Mucosa of descending colon (tissue), 3 donors: ENCODE results near the gene VPS11. TPM values are rescaled to one million over a fixed set of nuclear protein-coding genes. Genes with fewer than 3 reads are reported as not detected.
A peak's percentile ranks its signal among the peaks of the same experiment; 100 is the strongest.

Experiments used
- ATAC-seq: fragments of 200-7000 bp; cut with Tn5 transposase; one replicate; pipeline ENCODE4 v1.9.1; 2020; ENCODE audit warnings: mild to moderate bottlenecking, moderate library complexity
- DNase-seq, 3 donors: peaks; one replicate each; pipeline ENCODE4 v3.0.0-alpha.2; 2020
- H3K36me3 ChIP-seq: fragments of 200-600 bp; one replicate; pipeline ENCODE4 v1.8.0; 2021; ENCODE audit warnings: low read depth, mild to moderate bottlenecking
- H3K4me1 ChIP-seq: fragments of 200-600 bp; one replicate; pipeline ENCODE4 v1.8.0; 2021; ENCODE audit warnings: low read depth, mild to moderate bottlenecking
- H3K4me3 ChIP-seq: fragments of 200-600 bp; one replicate; pipeline ENCODE4 v1.8.0; 2021; ENCODE audit warnings: mild to moderate bottlenecking
- H3K9me3 ChIP-seq: fragments of 200-600 bp; one replicate; pipeline ENCODE4 v1.8.0; 2021; ENCODE audit warnings: mild to moderate bottlenecking
- CTCF ChIP-seq: fragments of 200-600 bp; IDR thresholded peaks from one replicate; pipeline ENCODE4 v1.8.0; 2022; ENCODE audit warnings: antibody characterized with exemption, mild to moderate bottlenecking
- intact Hi-C, 2 donors: fragments of 100-400 bp; cut with DNase I in 1 of 2; cut with micrococcal nuclease in 1 of 2; formaldehyde crosslinking; loops; one replicate each; pipeline versions ENCODE4 v1.11.0 to v1.11.1; 2022; cut with DNase I, micrococcal nuclease
- total RNA-seq, 3 donors: library from RNA; stranded (reverse); fragmentation: NEBNext Ultra II Directional in 2 of 3; extraction: Animal tissue kit (Norgen Biotek cat#: 25700) in 2 of 3; gene quantifications; one replicate each; pipeline versions ENCODE4 v1.2.1 to v1.2.4, GENCODE V29; 2021 to 2023
- donor health status: DM: no; HTN: no; CAD: no; lungs with moderate emphysema.
- donor health status: DM: no; HTN: no; CAD: no.
- donor health status: DM: no; HTN: yes; CAD: no.

VPS11 gene
- total RNA-seq, 3 donors from 2014 or later, result 26.1 to 34.8 (median 29.1) TPM

GRCh38 chr11:119114351-119114750, 46.7 kb downstream of the VPS11 start:
- Histone ChIP-seq H3K4me3 (no peak overlapping the region), H3K4me1 (peaks cover 6% of the 10 kb centered on the region), H3K9me3 (no peaks in the 10 kb centered on the region), H3K36me3 (no peaks in the 10 kb centered on the region)
- DNase-seq (no peak), ATAC-seq (no peak)
- no peak for TF ChIP-seq CTCF
- intact Hi-C loops, result no loop called here

GRCh38 chr11:119115484-119116234, 48.0 kb downstream of the VPS11 start:
- DNase-seq, result peak; percentile 31 to 58 (median 44)
- no peaks in the 10 kb centered on the region for H3K4me1 ChIP-seq
- intact Hi-C loops, result no loop called here
- peak; percentile 28 for ATAC-seq
- no peaks in the 10 kb centered on the region for H3K9me3 ChIP-seq
- no peak for TF ChIP-seq CTCF
- H3K36me3 ChIP-seq, result no peaks in the 10 kb centered on the region
- H3K4me3 ChIP-seq, result no peak overlapping the region

GRCh38 chr11:119116235-119116594, 48.6 kb downstream of the VPS11 start:
- ATAC-seq (no peak), DNase-seq (peak in 1 of 3 donors; percentile 54)
- no peaks in the 10 kb centered on the region for H3K9me3 ChIP-seq
- no peaks in the 10 kb centered on the region for H3K36me3 ChIP-seq
- H3K4me3 ChIP-seq, result no peak overlapping the region
- no peak for TF ChIP-seq CTCF
- H3K4me1 ChIP-seq, result no peaks in the 10 kb centered on the region
- intact Hi-C loops, result no loop called here

GRCh38 chr11:119116601-119117000, 49.0 kb downstream of the VPS11 start:
- H3K9me3 ChIP-seq, result no peaks in the 10 kb centered on the region
- H3K36me3 ChIP-seq, result no peaks in the 10 kb centered on the region
- no peaks in the 10 kb centered on the region for H3K4me1 ChIP-seq
- TF ChIP-seq CTCF, result no peak
- ATAC-seq, result no peak
- DNase-seq, result no peak
- H3K4me3 ChIP-seq, result no peak overlapping the region
- intact Hi-C loops, result no loop called here

GRCh38 chr11:119117004-119117706, 49.5 kb downstream of the VPS11 start:
- H3K36me3 ChIP-seq, result no peaks in the 10 kb centered on the region
- intact Hi-C loops, result no loop called here
- TF ChIP-seq CTCF, result no peak

More at GRCh38 chr11:119117004-119117706, 49.5 kb downstream of the VPS11 start:
- peaks cover 1% of the 10 kb centered on the region for H3K4me1 ChIP-seq
- DNase-seq (no peak), ATAC-seq (no peak)
- no peaks in the 10 kb centered on the region for H3K9me3 ChIP-seq
- no peak overlapping the region for H3K4me3 ChIP-seq
